ENCODE results near the gene ULK1. TPM values are rescaled to one million over a fixed set of nuclear protein-coding genes. Genes with fewer than 3 reads are reported as not detected.

The ULK1 gene
- total RNA-seq, 1 donor from 2014 or later = 30.2 TPM

DNA sequence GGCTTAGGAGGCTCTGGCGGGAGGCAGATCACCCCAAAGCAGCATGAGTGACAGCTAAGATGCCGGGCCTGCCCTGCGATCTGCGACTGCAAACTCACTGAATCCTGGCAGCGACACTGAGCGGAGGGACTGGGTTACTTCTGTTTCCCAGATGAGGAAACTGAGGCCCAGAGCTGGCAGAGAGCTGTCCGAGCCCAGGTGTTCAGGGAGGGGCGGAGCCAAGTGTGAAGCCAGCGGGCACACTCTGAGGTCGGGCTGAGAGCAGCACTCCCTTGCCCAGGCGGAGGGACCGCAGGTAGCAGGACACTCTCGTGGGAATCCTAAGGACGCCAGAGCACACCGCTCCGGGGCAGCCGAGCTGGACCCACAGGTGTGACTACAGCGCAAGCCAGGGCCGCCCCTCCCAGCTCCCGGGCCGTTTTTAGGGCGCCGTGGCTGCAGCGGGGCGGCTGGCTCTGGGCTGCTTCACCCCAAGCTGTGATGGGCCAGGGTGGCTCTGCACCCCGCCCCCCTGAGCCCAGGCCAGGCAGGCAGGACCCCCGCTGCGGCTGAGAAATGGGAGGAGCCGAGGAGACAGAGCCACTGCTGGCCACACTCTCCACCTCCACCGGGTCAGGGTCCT lies 38.8 kb upstream of the ULK1 start:
- Mint-ChIP-seq H3K36me3 (ENCODE audit: low read depth) (no peaks in the 10 kb centered on the region), H3K4me3 (ENCODE audit: low read depth) (no peak overlapping the region), H3K27ac (no peak overlapping the region), H3K9me3 (no peaks in the 10 kb centered on the region), H3K27me3 (ENCODE audit: low read depth) (no peaks in the 10 kb centered on the region), H3K4me1 (ENCODE audit: low read depth) (peaks cover 2% of the 10 kb centered on the region)
- intact Hi-C loops (cut with micrococcal nuclease) = no loop called here
- no peak for DNase-seq (ENCODE audit: low spot score)

- no peaks in the 10 kb centered on the region for H3K27me3 Mint-ChIP-seq (ENCODE audit: low read depth)
- DNase-seq (ENCODE audit: low spot score) = no peak
- intact Hi-C loops (cut with micrococcal nuclease) = no loop called here
- H3K9me3 Mint-ChIP-seq = no peaks in the 10 kb centered on the region
- peaks cover 5% of the 10 kb centered on the region for H3K4me1 Mint-ChIP-seq (ENCODE audit: low read depth)
- H3K36me3 Mint-ChIP-seq (ENCODE audit: low read depth) = no peaks in the 10 kb centered on the region
- H3K4me3 Mint-ChIP-seq (ENCODE audit: low read depth) = no peak overlapping the region
- H3K27ac Mint-ChIP-seq = no peak overlapping the region
Measured at GRCh38 chr12:131856366-131857097, 37.9 kb upstream of the ULK1 start.

GRCh38 chr12:131857908-131858850 lies 36.2 kb upstream of the ULK1 start:
- intact Hi-C loops (cut with micrococcal nuclease) = no loop called here
- Mint-ChIP-seq H3K9me3 (no peaks in the 10 kb centered on the region), H3K27me3 (ENCODE audit: low read depth) (no peaks in the 10 kb centered on the region), H3K27ac (no peak overlapping the region), H3K4me3 (ENCODE audit: low read depth) (no peak overlapping the region), H3K36me3 (ENCODE audit: low read depth) (no peaks in the 10 kb centered on the region), H3K4me1 (ENCODE audit: low read depth) (peaks cover 2% of the 10 kb centered on the region)
- no peak for DNase-seq (ENCODE audit: low spot score)

- peaks cover 2% of the 10 kb centered on the region for H3K4me1 Mint-ChIP-seq (ENCODE audit: low read depth)
Measured at GRCh38 chr12:131860472-131861260, 33.8 kb upstream of the ULK1 start.

GRCh38 chr12:131861261-131862083 lies 33.0 kb upstream of the ULK1 start:
- Mint-ChIP-seq H3K27ac (no peak overlapping the region), H3K36me3 (ENCODE audit: low read depth) (no peaks in the 10 kb centered on the region), H3K9me3 (no peaks in the 10 kb centered on the region), H3K4me3 (ENCODE audit: low read depth) (no peak overlapping the region), H3K27me3 (ENCODE audit: low read depth) (no peaks in the 10 kb centered on the region), H3K4me1 (ENCODE audit: low read depth) (peaks cover 2% of the 10 kb centered on the region)
- no peak for DNase-seq (ENCODE audit: low spot score)
- intact Hi-C loops (cut with micrococcal nuclease) = no loop called here

More at GRCh38 chr12:131860472-131861260, 33.8 kb upstream of the ULK1 start:
- no peak overlapping the region for H3K27ac Mint-ChIP-seq
- intact Hi-C loops (cut with micrococcal nuclease) = no loop called here
- no peaks in the 10 kb centered on the region for H3K36me3 Mint-ChIP-seq (ENCODE audit: low read depth)
- no peaks in the 10 kb centered on the region for H3K9me3 Mint-ChIP-seq
- DNase-seq (ENCODE audit: low spot score) = no peak
- H3K4me3 Mint-ChIP-seq (ENCODE audit: low read depth) = no peak overlapping the region
- H3K27me3 Mint-ChIP-seq (ENCODE audit: low read depth) = no peaks in the 10 kb centered on the region

- no peak overlapping the region for H3K27ac Mint-ChIP-seq
- intact Hi-C loops (cut with micrococcal nuclease) = no loop called here
- H3K4me1 Mint-ChIP-seq (ENCODE audit: low read depth) = peaks cover 2% of the 10 kb centered on the region
- H3K27me3 Mint-ChIP-seq (ENCODE audit: low read depth) = no peaks in the 10 kb centered on the region
- H3K4me3 Mint-ChIP-seq (ENCODE audit: low read depth) = no peak overlapping the region
- H3K9me3 Mint-ChIP-seq = no peaks in the 10 kb centered on the region
- DNase-seq (ENCODE audit: low spot score) = no peak
- H3K36me3 Mint-ChIP-seq (ENCODE audit: low read depth) = no peaks in the 10 kb centered on the region
Measured at GRCh38 chr12:131862084-131862441, 32.4 kb upstream of the ULK1 start.

DNA sequence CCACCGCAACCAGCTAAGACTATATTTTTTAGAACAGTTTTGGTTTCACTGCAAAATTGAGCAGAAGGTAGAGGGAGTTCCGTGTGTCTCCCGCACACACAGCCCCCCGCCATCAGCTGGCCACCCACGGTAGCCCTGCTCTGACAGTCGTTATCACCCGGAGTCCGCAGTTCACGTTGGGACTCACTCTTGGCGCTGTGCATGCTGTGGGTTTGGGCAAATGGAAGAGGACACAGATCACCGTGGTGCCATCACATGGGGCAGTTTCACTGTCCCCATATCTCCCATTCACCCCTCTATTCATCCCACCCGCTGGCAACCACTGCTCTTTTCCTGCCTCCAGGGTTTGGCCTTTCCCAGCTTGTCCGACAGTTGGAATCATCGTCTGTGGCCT lies 31.8 kb upstream of the ULK1 start:
- Mint-ChIP-seq H3K27me3 (ENCODE audit: low read depth) (no peaks in the 10 kb centered on the region), H3K36me3 (ENCODE audit: low read depth) (no peaks in the 10 kb centered on the region), H3K27ac (no peak overlapping the region), H3K9me3 (no peaks in the 10 kb centered on the region), H3K4me3 (ENCODE audit: low read depth) (no peak overlapping the region), H3K4me1 (ENCODE audit: low read depth) (peaks cover 2% of the 10 kb centered on the region)
- no peak for DNase-seq (ENCODE audit: low spot score)
- intact Hi-C loops (cut with micrococcal nuclease) = no loop called here

DNA sequence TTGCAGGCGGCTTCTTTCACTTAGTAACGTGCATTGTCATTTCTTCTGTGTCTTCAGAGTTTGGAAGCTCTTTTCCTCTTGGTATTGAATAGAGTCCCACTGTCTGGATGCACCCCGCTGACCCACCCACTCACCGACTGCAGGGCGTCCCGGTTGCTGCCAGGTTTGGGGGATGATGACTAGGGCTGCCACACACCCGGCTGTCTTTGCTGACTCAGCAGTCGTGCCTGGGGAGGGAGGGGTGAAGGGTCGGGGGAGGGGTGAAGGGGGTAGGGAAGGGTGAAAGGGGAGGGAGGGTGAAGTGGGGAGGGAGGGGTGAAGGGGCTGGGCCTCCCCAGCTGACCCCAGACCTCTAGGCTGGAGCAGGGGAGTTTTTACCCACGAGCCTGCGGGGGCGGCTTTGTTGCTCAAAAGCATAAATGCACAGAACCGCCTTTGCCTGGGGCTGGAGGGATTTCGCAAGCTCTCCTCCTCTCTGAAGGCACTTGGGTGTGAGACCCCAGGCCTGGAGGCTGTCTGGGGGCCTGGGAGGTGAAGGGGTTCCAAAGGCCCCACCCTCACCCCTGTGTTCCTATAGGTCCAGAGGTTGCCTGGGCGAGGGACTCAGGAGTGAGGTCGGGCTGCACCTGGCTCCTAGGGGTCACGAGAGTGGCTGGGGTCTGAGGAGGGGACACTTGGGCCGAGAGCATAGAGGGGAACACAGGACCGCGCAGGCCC lies 31.3 kb upstream of the ULK1 start:
- intact Hi-C loops (cut with micrococcal nuclease) = no loop called here
- no peak overlapping the region for H3K27ac Mint-ChIP-seq
- no peak for DNase-seq (ENCODE audit: low spot score)
- no peaks in the 10 kb centered on the region for H3K27me3 Mint-ChIP-seq (ENCODE audit: low read depth)
- no peaks in the 10 kb centered on the region for H3K36me3 Mint-ChIP-seq (ENCODE audit: low read depth)
- H3K9me3 Mint-ChIP-seq = no peaks in the 10 kb centered on the region
- peaks cover 2% of the 10 kb centered on the region for H3K4me1 Mint-ChIP-seq (ENCODE audit: low read depth)
- no peak overlapping the region for H3K4me3 Mint-ChIP-seq (ENCODE audit: low read depth)

DNA sequence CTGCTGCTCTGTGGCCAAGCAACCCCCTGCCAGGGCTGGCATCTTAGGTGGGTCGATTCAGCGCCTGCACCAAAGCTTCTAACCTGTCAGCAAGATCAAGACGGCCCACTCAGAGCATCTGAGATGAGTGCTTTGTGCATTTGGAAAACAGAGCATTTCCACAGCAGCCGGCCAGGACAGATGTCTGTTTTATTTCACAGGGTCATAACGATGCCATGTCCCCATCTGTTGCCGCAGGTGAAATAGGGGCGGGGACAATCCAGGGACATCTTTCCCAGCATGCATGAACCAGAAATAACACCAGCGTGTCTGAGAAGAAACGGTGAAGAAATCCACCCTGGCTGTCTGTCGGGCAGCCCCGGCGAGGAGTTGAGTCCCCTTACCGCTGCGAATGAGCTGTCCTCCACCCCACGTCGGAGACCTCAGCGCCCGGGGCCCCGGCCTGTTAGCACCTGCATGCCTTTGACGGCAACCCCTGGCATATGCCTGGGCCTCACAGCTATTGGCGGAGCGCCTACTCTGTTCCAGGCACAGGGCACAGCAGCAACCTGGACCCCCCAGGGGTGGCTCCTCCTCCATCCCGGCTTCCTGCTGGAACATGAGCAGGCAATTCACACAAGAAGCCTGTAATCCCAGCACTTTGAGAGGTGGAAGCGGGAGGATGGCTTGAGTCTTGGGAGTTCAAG lies 30.6 kb upstream of the ULK1 start:
- H3K4me1 Mint-ChIP-seq (ENCODE audit: low read depth) = peaks cover 2% of the 10 kb centered on the region
- no peak overlapping the region for H3K27ac Mint-ChIP-seq
- intact Hi-C loops (cut with micrococcal nuclease) = no loop called here
- H3K36me3 Mint-ChIP-seq (ENCODE audit: low read depth) = no peaks in the 10 kb centered on the region
- no peaks in the 10 kb centered on the region for H3K9me3 Mint-ChIP-seq
- H3K27me3 Mint-ChIP-seq (ENCODE audit: low read depth) = no peaks in the 10 kb centered on the region
- DNase-seq (ENCODE audit: low spot score) = no peak
- no peak overlapping the region for H3K4me3 Mint-ChIP-seq (ENCODE audit: low read depth)

DNA sequence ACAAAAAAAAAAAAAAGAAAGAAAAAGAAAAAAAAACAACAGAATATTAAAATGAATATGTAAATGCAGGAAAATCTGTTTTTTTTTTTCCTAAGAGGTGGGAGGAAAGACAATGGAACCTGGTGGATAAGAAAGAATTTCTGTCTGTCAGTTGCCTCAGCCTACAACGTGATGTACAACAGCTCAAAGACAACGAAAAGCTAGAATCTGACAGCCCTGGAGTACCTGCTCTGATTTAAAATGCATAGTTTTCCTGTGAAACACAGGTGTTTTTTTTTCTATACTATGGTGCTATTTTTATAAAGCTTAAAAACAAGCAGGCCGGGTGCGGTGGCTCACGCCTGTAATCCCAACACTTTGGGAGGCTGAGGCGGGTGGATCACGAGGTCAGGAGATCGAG lies 30.0 kb upstream of the ULK1 start:
- H3K4me1 Mint-ChIP-seq (ENCODE audit: low read depth) = peaks cover 2% of the 10 kb centered on the region
- no peak overlapping the region for H3K4me3 Mint-ChIP-seq (ENCODE audit: low read depth)
- no peaks in the 10 kb centered on the region for H3K36me3 Mint-ChIP-seq (ENCODE audit: low read depth)
- H3K27ac Mint-ChIP-seq = no peak overlapping the region
- intact Hi-C loops (cut with micrococcal nuclease) = no loop called here
- H3K9me3 Mint-ChIP-seq = no peaks in the 10 kb centered on the region
- no peaks in the 10 kb centered on the region for H3K27me3 Mint-ChIP-seq (ENCODE audit: low read depth)
- DNase-seq (ENCODE audit: low spot score) = no peak

DNA sequence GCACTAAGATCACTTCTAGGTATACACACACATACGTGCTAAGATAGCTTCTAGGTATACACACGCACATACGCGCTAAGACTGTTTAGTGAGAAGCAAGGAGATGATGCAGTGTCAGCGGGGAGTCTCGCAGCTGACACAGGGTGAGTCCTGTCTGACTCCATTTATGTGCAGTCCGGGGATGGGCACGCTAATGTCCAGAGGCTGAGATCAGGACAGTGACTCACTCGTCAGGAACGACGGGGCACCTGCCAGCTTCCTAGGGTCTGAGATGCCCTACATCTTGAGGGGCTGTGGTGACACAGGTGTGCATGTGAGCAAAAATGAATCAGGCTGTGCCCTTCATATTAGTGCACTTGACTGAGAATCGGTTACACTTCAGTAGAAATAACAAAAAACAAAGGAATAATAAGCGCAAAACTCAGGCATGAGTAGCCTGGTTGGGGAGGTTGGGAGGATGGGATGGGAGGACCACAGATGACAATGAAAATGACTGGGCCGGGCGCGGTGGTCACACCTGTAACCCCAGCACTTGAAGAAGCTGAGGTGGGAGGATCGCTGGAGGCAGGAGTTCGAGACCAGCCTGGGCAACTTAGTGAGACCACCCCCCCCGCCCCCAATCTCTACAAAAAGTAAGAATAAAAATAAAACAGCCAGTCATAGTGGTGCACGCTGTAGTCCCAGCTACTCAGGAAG lies 29.1 kb upstream of the ULK1 start:
- Mint-ChIP-seq H3K27me3 (ENCODE audit: low read depth) (no peaks in the 10 kb centered on the region), H3K9me3 (no peaks in the 10 kb centered on the region), H3K4me1 (ENCODE audit: low read depth) (peaks cover 2% of the 10 kb centered on the region), H3K36me3 (ENCODE audit: low read depth) (no peaks in the 10 kb centered on the region), H3K4me3 (ENCODE audit: low read depth) (no peak overlapping the region), H3K27ac (no peak overlapping the region)
- no peak for DNase-seq (ENCODE audit: low spot score)
- intact Hi-C loops (cut with micrococcal nuclease) = no loop called here
